GM12873 (cell line): ENCODE data around the gene CCDC184.
A peak's percentile ranks its signal among the peaks of the same experiment; 100 is the strongest.

ENCODE experiments used
- TF ChIP-seq, protein P1 (sequence below): IDR thresholded peaks from 2 replicates; pipeline ENCODE4 v1.5.1; 2012; ENCODE audit warnings: low read depth, mild to moderate bottlenecking, moderate library complexity, low read length, control low read depth; ENCODE audit not compliant: insufficient read depth; ENCODE audit errors: missing control alignments

Gene CCDC184

DNA sequence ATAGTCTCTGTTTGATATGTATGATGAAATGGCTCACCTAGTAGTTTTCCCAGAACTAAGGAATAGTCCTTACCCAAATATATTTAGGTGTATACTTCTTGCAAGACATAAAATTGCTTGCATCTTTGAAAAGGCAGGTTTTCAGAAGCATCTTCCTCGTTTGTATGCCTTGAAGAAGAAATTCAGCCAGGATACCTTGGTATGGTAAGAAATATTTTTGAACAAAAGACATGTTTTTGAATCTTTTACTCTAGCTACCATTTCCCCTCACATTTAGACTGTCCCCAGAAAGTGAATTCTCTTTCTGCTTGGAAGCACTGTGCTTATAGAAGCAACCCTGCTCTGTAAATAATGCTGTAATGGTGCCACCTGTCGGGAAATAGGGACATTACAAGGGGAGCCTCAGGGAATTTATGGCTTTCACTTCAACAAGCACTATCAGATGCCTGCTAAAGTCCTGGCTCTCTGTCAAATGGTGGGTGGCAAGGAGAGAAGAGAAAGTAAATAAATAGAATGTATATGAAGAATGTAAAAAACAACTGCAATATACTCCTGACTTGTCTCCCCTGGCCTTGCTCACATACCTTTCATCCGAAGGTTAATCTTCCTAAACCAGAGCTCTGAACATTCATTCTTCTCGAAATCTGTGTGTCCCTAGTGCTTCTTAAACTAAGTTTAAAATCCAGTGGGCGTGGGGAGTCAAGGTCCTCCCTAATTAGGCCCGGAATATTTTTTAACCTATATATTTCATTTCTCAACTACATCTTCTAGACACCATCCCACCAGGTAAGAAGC is 6.1 kb downstream of the CCDC184 start:
- TF ChIP-seq, protein P1, sequence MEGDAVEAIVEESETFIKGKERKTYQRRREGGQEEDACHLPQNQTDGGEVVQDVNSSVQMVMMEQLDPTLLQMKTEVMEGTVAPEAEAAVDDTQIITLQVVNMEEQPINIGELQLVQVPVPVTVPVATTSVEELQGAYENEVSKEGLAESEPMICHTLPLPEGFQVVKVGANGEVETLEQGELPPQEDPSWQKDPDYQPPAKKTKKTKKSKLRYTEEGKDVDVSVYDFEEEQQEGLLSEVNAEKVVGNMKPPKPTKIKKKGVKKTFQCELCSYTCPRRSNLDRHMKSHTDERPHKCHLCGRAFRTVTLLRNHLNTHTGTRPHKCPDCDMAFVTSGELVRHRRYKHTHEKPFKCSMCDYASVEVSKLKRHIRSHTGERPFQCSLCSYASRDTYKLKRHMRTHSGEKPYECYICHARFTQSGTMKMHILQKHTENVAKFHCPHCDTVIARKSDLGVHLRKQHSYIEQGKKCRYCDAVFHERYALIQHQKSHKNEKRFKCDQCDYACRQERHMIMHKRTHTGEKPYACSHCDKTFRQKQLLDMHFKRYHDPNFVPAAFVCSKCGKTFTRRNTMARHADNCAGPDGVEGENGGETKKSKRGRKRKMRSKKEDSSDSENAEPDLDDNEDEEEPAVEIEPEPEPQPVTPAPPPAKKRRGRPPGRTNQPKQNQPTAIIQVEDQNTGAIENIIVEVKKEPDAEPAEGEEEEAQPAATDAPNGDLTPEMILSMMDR, result peak; percentile 84

DNA sequence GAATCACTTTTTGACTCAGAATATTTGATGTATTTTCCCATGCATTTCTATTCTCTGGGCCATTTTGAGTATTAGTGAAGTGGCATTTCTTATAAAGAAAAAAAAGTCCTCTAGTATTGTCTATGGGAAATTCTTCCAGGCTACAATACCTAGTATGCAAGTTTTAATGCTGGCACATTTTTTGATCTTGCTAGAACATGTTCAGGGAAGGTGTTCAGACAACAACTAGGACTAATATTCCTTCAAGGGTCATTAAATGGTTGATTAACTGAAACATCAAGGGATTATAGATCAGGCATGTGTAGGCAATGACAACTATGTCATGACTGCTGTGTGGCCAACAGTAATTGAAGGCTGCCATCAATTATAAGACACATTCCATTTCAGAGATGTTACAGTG is 7.7 kb downstream of the CCDC184 start:
- TF ChIP-seq, protein P1, result no peak

DNA sequence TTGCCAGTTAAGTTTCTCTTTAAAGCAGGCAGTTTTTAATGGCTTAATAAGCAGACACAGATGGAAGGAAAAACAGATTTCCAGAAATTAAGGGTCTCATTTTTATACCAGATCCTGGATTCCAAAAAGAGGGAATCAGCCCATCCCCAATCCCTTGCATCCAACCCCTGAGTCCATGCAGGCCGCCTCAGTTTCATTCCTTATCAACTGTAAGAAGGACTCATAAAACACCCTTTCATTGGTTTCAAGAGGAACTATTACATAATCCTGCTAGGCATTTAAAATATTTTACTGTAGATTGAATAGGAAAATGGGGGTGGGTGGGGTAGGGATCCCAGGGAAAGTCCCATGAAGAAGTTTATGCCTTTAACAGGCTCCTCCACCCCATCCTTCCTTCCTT is 9.4 kb downstream of the CCDC184 start:
- TF ChIP-seq, protein P1, result no peak

DNA sequence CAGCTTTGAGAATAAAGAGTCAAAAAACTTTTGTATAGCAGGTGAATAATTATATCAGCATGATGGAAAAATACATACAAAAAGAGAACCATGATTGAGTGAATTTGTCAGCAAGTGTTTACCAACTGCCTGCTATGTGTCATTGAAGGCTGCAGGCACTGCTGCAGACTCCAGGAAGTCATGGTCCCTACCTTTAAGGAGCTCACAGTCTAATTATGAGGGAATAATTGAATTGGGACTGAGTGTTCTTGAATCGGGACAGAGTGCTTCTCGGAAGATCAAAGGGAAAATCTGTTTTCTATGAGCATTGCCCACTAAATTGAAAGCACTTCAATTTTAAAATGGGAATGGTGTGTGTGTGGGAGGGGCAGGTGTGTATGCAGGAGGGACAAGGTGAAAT is 10.2 kb downstream of the CCDC184 start:
- TF ChIP-seq, protein P1, result no peak

DNA sequence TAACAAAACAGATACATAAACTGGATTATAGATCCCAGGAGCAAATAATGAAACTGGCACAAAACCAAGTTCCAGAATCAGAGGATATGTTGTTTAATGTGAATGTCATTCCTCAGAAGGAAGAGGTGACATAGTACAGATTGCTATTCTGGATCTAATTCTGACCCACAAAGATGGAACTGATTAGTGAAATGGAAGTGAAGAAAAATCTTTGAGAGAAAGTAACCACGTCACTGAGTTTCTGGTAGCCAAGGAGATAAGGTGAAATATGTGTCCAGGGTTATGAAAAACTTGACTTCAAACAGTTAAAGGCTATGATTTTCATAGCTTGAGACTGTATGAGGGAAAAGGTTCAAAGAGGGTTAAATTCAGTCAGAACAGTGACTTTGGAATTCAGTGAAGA is 11.4 kb downstream of the CCDC184 start:
- TF ChIP-seq, protein P1, result no peak

DNA sequence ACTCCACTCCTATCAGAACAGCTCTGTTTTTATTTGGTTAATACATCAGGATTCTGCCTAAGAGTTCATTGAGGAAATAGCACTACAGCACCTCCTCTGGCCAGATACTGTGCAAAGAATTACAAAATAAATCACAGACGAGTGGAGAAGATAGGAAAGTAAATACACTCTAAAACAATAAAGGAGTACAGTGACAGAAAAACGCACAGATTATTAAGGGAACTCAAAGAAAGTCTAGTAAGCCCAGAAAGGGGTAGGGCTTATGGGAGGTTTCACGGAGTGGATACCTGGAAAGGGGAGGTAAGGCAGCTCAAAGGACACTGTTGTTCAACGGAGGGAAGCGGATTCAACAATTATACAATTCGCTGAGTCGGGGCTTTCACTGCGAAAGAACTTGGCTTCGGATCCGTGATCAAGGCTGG is 14.1 kb downstream of the CCDC184 start:
- TF ChIP-seq, protein P1, result peak; percentile 44

DNA sequence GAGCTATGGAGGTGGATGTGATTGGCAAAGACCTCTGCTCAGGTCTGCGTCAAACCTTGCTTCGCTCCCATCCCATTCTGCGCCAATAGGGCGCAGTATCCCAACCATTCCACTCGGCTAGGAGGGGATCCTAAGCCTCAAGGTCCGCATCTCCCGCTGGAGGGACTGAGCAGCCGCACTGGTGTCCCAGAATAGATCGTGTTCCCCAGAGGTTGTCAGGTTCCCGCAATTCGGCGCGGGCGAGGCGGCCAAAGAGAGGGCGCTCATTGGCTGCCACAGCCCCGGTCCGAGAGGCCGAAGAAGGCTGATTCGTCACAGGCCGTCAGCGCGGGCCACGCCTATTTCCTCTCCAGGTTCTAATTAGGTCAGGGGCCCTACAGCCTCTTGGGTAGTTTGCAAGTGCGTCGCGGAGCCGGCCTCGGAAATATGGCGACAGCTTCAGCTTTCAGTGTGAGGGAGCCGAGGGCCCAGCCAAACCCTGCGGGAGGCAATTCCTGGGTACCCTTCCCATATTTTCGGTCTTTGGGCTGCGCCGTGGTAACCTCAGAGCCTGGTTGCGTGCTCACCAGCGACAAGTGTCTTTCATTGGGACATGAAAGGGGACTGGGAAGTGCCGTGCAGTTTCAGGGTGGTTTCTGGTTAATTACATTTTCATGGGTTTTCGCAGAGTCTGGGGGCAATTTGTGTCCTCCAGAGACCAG is 14.7 kb downstream of the CCDC184 start:
- TF ChIP-seq, protein P1, result no peak
